ENCODE measurements around the gene GBF1.

GBF1 gene

GRCh38 chr10:102413806-102414561 is 168.7 kb downstream of the GBF1 start:
- in situ Hi-C loops (cut with MboI; ENCODE audit: low sequenced_read_pairs, unreplicated experiment), result no loop called here
- no peak for DNase-seq (ENCODE audit: low spot score)
- no peak for TF ChIP-seq CTCF (IDR thresholded peaks at IDR 0.05; ENCODE audit: borderline replicate concordance, control extremely low read depth, extremely low read depth, insufficient read depth, missing control alignments)

GRCh38 chr10:102414749-102415148 is 169.4 kb downstream of the GBF1 start:
- no peak for TF ChIP-seq CTCF (IDR thresholded peaks at IDR 0.05; ENCODE audit: borderline replicate concordance, control extremely low read depth, extremely low read depth, insufficient read depth, missing control alignments)
- in situ Hi-C loops (cut with MboI; ENCODE audit: low sequenced_read_pairs, unreplicated experiment), result no loop called here
- no peak for DNase-seq (ENCODE audit: low spot score)

GRCh38 chr10:102416283-102416682 is 171.0 kb downstream of the GBF1 start:
- TF ChIP-seq CTCF (IDR thresholded peaks at IDR 0.05; ENCODE audit: borderline replicate concordance, control extremely low read depth, extremely low read depth, insufficient read depth, missing control alignments), result no peak
- no peak for DNase-seq (ENCODE audit: low spot score)
- in situ Hi-C loops (cut with MboI; ENCODE audit: low sequenced_read_pairs, unreplicated experiment), result no loop called here

- no peak for DNase-seq (ENCODE audit: low spot score)
- in situ Hi-C loops (cut with MboI; ENCODE audit: low sequenced_read_pairs, unreplicated experiment), result no loop called here
- no peak for TF ChIP-seq CTCF (IDR thresholded peaks at IDR 0.05; ENCODE audit: borderline replicate concordance, control extremely low read depth, extremely low read depth, insufficient read depth, missing control alignments)
These were observed 171.4 kb downstream of the GBF1 start for GRCh38 chr10:102416695-102417094.

GRCh38 chr10:102418622-102419268 is 173.4 kb downstream of the GBF1 start, which contains the start of gene PSD:
TSS of gene PSD (minus strand) at chr10:102418785. CDS start at chr10:102417038, 1,747 bp downstream.
- in situ Hi-C loops (cut with MboI; ENCODE audit: low sequenced_read_pairs, unreplicated experiment), result no loop called here
- no peak for DNase-seq (ENCODE audit: low spot score)
- TF ChIP-seq CTCF (IDR thresholded peaks at IDR 0.05; ENCODE audit: borderline replicate concordance, control extremely low read depth, extremely low read depth, insufficient read depth, missing control alignments), result no peak

- peak; percentile 85 for DNase-seq (ENCODE audit: low spot score)
- in situ Hi-C loops (cut with MboI; ENCODE audit: low sequenced_read_pairs, unreplicated experiment), result no loop called here
- no peak for TF ChIP-seq CTCF (IDR thresholded peaks at IDR 0.05; ENCODE audit: borderline replicate concordance, control extremely low read depth, extremely low read depth, insufficient read depth, missing control alignments)
These were observed 174.2 kb downstream of the GBF1 start for GRCh38 chr10:102419269-102420180.
